ENCODE results near the gene CA14.

GRCh38 chr1:150299716-150300115, 42.1 kb downstream of the CA14 start:
- TF ChIP-seq EZH2phosphoT487 (IDR thresholded peaks at IDR 0.05; ENCODE audit: borderline replicate concordance, low read depth), result no peak
- no peak for TF ChIP-seq POLR2AphosphoS5 (IDR thresholded peaks at IDR 0.05; ENCODE audit: low read depth, low read length)
- TF ChIP-seq FOSL2 (IDR thresholded peaks at IDR 0.05; ENCODE audit: borderline replicate concordance, low read depth), result no peak
- TF ChIP-seq, protein P1, sequence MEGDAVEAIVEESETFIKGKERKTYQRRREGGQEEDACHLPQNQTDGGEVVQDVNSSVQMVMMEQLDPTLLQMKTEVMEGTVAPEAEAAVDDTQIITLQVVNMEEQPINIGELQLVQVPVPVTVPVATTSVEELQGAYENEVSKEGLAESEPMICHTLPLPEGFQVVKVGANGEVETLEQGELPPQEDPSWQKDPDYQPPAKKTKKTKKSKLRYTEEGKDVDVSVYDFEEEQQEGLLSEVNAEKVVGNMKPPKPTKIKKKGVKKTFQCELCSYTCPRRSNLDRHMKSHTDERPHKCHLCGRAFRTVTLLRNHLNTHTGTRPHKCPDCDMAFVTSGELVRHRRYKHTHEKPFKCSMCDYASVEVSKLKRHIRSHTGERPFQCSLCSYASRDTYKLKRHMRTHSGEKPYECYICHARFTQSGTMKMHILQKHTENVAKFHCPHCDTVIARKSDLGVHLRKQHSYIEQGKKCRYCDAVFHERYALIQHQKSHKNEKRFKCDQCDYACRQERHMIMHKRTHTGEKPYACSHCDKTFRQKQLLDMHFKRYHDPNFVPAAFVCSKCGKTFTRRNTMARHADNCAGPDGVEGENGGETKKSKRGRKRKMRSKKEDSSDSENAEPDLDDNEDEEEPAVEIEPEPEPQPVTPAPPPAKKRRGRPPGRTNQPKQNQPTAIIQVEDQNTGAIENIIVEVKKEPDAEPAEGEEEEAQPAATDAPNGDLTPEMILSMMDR (IDR thresholded peaks at IDR 0.05), result no peak
- no peak for TF ChIP-seq RFX5 (IDR thresholded peaks at IDR 0.05; ENCODE audit: low read length)
- TF ChIP-seq, protein P2, sequence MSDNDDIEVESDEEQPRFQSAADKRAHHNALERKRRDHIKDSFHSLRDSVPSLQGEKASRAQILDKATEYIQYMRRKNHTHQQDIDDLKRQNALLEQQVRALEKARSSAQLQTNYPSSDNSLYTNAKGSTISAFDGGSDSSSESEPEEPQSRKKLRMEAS (IDR thresholded peaks at IDR 0.05; ENCODE audit: low read depth), result no peak
- TF ChIP-seq FOXM1 (IDR thresholded peaks at IDR 0.05; ENCODE audit: low read depth), result no peak
